Pancreas (tissue), 10 donors: ENCODE results near the gene MYEF2. TPM values are rescaled to one million over a fixed set of nuclear protein-coding genes. Genes with fewer than 3 reads are reported as not detected.

ENCODE experiments used
- ATAC-seq, 4 donors: fragments of 200-7000 bp; cut with Tn5 transposase; one replicate each; pipeline versions ENCODE4 v1.8.0 to v1.9.1; 2020; ENCODE audit warnings: mild to moderate bottlenecking in 4 of 4, moderate library complexity in 4 of 4
- DNase-seq, 6 donors: peaks; one replicate each; pipeline ENCODE4 v3.0.0-alpha.2; 2020
- FAIRE-seq: peaks from 2 replicates; lab custom pipeline; 2012; peaks lifted over from hg19 to GRCh38; lab: Jason Lieb, UNC
- H3K27ac ChIP-seq, 4 donors: fragments of 200-600 bp; sonication (generic); 1 replicate in 3 of 4; 2 replicates in 1 of 4; pipeline versions ENCODE4 v1.5.0 to v1.8.0; 2020
- H3K27me3 ChIP-seq, 4 donors: fragments of 200-600 bp; one replicate each; pipeline ENCODE4 v1.8.0; 2021
- H3K36me3 ChIP-seq, 3 donors: fragments of 200-600 bp; sonication (generic) in 1 of 3; one replicate each; pipeline versions ENCODE4 v1.5.0 to v1.8.0; 2020 to 2021
- H3K4me1 ChIP-seq, 3 donors: fragments of 200-600 bp; one replicate each; pipeline ENCODE4 v1.8.0; 2021
- H3K4me3 ChIP-seq, 4 donors: fragments of 200-600 bp; sonication (generic) in 2 of 4; one replicate each; pipeline versions ENCODE4 v1.5.0 to v1.8.0; 2020 to 2021
- H3K9me3 ChIP-seq, 4 donors: fragments of 200-600 bp; one replicate each; pipeline ENCODE4 v1.8.0; 2021
- CTCF ChIP-seq, 4 donors: fragments of 200-600 bp; sonication (generic) in 3 of 4; IDR thresholded peaks; one replicate each; pipeline versions ENCODE4 v1.5.0 to v1.8.0; 2021; ENCODE audit warnings: antibody characterized with exemption in 4 of 4
- WGBS, 2 donors: extraction: QIAGEN DNeasy Blood & Tissue Kit; methylation state at CpG; one replicate each; pipeline ENCODE4 v1.1.7; 2013; 5-methylcytosine and 5-hydroxymethylcytosine counted together
- intact Hi-C, 3 donors: fragments of 100-400 bp; cut with DNase I; formaldehyde crosslinking; loops; one replicate each; pipeline versions ENCODE4 v1.11.1 to v1.14.2; 2022
- polyA plus RNA-seq, 2 donors: library from polyadenylated mRNA; stranded (reverse); fragments of 200-250 nt; gene quantifications; one replicate each; pipeline ENCODE4 v1.2.3, GENCODE V29; 2013
- total RNA-seq, 6 donors: library from RNA; stranded (reverse); fragmentation: NEBNext Ultra II Directional in 4 of 6; extraction: Animal tissue kit (Norgen Biotek cat#: 25700) in 4 of 6; gene quantifications; one replicate each; pipeline versions ENCODE4 v1.2.1 to v1.2.4, GENCODE V29; 2021 to 2023
- donor health status: healthy with polysubstance abuse.
- donor health status: DM: no; HTN: no; CAD: no; lungs with moderate emphysema.
- donor health status: DM: no; HTN: no; CAD: no.
- donor health status: control.
- donor health status: control.
- donor health status: Bipolar disorder and iron deficiency.
- donor health status: DM: yes; HTN: yes; CAD: no.
- donor health status: DM: no; HTN: no; CAD: no.
- donor health status: DM: no; HTN: no; CAD: no.
- donor health status: DM: yes; HTN: yes; CAD: no.

The MYEF2 gene
- total and polyA plus RNA-seq, 8 donors = 10.5 to 28.0 (median 15.3) TPM

- TF ChIP-seq CTCF (IDR thresholded peaks at IDR 0.05) = no peak
- Histone ChIP-seq H3K27ac (no peak overlapping the region), H3K36me3 (no peaks in the 10 kb centered on the region), H3K4me3 (no peak overlapping the region), H3K9me3 (no peaks in the 10 kb centered on the region), H3K4me1 (no peaks in the 10 kb centered on the region), H3K27me3 (no peaks in the 10 kb centered on the region)
- intact Hi-C loops = no loop called here
- no peak for DNase-seq
- ATAC-seq = no peak
- WGBS, 2 donors = 89 to 98% methylated on average over 4 of the region's 4 CpGs
- FAIRE-seq = no peak
Measured at GRCh38 chr15:48109212-48109611, 68.9 kb downstream of the MYEF2 start.

- no peaks in the 10 kb centered on the region for H3K9me3 ChIP-seq
- no peak for TF ChIP-seq CTCF (IDR thresholded peaks at IDR 0.05)
- FAIRE-seq (no peak), DNase-seq (no peak), ATAC-seq (no peak)
- no peak overlapping the region for H3K27ac ChIP-seq
- 40 to 53% methylated on average over 2 of the region's 2 CpGs for WGBS, 2 donors
- intact Hi-C loops = no loop called here
- no peaks in the 10 kb centered on the region for H3K27me3 ChIP-seq
- no peak overlapping the region for H3K4me3 ChIP-seq
- H3K4me1 ChIP-seq = no peaks in the 10 kb centered on the region
- no peaks in the 10 kb centered on the region for H3K36me3 ChIP-seq
Measured at GRCh38 chr15:48105936-48106335, 72.2 kb downstream of the MYEF2 start.

- no peak for DNase-seq
- intact Hi-C loops = no loop called here
- no peak for TF ChIP-seq CTCF (IDR thresholded peaks at IDR 0.05)
- no peak overlapping the region for H3K27ac ChIP-seq
- no peak for ATAC-seq
- no peaks in the 10 kb centered on the region for H3K9me3 ChIP-seq
- H3K4me1 ChIP-seq = no peaks in the 10 kb centered on the region
- H3K27me3 ChIP-seq = no peaks in the 10 kb centered on the region
- no peak overlapping the region for H3K4me3 ChIP-seq
- FAIRE-seq = no peak
- 69 to 77% methylated on average over 5 of the region's 5 CpGs for whole genome bisulfite sequencing, 2 donors
- no peaks in the 10 kb centered on the region for H3K36me3 ChIP-seq
Measured at GRCh38 chr15:48103647-48104046, 74.4 kb downstream of the MYEF2 start.

- no peak for DNase-seq
- 66 to 78% methylated on average over 6 of the region's 6 CpGs for WGBS, 2 donors
- Histone ChIP-seq H3K36me3 (no peaks in the 10 kb centered on the region), H3K9me3 (no peaks in the 10 kb centered on the region), H3K4me1 (no peaks in the 10 kb centered on the region), H3K4me3 (no peak overlapping the region), H3K27me3 (no peaks in the 10 kb centered on the region), H3K27ac (no peak overlapping the region)
- no peak for ATAC-seq
- no peak for FAIRE-seq
- TF ChIP-seq CTCF (IDR thresholded peaks at IDR 0.05) = no peak
- intact Hi-C loops = no loop called here
Measured at GRCh38 chr15:48102167-48102566, 75.9 kb downstream of the MYEF2 start.

- no peak for FAIRE-seq
- no peak for ATAC-seq
- no peak overlapping the region for H3K27ac ChIP-seq
- no peak for TF ChIP-seq CTCF (IDR thresholded peaks at IDR 0.05)
- no peak for DNase-seq
- intact Hi-C loops = no loop called here
- no peaks in the 10 kb centered on the region for H3K9me3 ChIP-seq
- H3K36me3 ChIP-seq = no peaks in the 10 kb centered on the region
- H3K27me3 ChIP-seq = no peaks in the 10 kb centered on the region
- H3K4me1 ChIP-seq = no peaks in the 10 kb centered on the region
- H3K4me3 ChIP-seq = no peak overlapping the region
- 39 to 41% methylated on average over 6 of the region's 6 CpGs for WGBS, 2 donors
Measured at GRCh38 chr15:48101376-48101961, 76.6 kb downstream of the MYEF2 start.
